OCI-LY7 (cell line): ENCODE measurements around the gene TCERG1L.

Source experiments
- EZH2phosphoT487 ChIP-seq: fragments of 200-600 bp; sonication (generic); IDR thresholded peaks from 2 replicates; pipeline ENCODE4 v1.6.1; 2018; ENCODE audit warnings: low read depth, borderline replicate concordance, mild to moderate bottlenecking, mixed run types, antibody characterized with exemption, low read length, moderate library complexity, mixed read lengths
- TF ChIP-seq, protein P1 (sequence below): fragments of 200-600 bp; sonication (generic); conservative IDR thresholded peaks from 2 replicates; pipeline ENCODE4 v1.5.1; 2014; ENCODE audit warnings: mild to moderate bottlenecking, antibody characterized with exemption, low read length, moderate library complexity, mixed read lengths

DNA sequence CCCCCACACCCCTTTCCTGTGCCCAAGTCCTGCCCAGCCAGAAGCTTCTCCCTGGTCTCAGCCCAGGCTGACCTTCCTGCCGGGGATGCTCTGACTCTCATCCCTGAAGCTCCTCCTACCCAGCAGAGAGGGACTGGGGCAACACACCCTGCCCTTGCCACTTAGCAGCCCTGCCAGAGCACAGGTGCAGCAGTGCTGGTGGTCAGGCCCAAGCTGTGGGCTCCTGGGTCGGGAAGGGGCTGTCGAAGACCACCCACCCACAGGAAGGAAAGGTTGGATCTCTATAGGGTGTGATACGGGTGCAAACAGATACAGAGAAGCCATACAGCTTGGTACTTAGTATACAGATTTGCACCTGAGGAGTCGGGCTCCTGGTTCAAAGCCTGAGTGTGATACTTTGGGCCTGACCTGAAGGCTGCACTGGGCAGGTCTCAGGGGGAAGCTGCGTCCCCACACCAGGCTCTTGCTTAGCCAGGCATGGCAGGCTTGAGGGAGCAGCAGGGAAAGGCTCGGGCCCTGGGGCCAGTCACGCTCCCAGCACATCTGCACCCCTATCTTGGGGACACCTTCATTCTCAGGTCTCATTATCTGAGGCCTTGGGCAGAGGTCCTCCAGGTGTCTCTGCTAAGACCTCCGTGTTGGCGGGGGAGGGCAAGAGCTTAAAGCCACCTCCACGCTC, 47.3 kb downstream of the TCERG1L start:
- TF ChIP-seq, protein P1, sequence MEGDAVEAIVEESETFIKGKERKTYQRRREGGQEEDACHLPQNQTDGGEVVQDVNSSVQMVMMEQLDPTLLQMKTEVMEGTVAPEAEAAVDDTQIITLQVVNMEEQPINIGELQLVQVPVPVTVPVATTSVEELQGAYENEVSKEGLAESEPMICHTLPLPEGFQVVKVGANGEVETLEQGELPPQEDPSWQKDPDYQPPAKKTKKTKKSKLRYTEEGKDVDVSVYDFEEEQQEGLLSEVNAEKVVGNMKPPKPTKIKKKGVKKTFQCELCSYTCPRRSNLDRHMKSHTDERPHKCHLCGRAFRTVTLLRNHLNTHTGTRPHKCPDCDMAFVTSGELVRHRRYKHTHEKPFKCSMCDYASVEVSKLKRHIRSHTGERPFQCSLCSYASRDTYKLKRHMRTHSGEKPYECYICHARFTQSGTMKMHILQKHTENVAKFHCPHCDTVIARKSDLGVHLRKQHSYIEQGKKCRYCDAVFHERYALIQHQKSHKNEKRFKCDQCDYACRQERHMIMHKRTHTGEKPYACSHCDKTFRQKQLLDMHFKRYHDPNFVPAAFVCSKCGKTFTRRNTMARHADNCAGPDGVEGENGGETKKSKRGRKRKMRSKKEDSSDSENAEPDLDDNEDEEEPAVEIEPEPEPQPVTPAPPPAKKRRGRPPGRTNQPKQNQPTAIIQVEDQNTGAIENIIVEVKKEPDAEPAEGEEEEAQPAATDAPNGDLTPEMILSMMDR, result no peak
- TF ChIP-seq EZH2phosphoT487, result no peak
